DMS53 treated with DMSO at 0.1 percent for 48 hours (cell line): ENCODE data around the gene VEGFA.

Experiments used
- DNase-seq: peaks from one replicate; lab custom pipeline; 2025; ENCODE audit not compliant: unreplicated experiment; lab: John Stamatoyannopoulos, UW

Gene VEGFA

GRCh38 chr6:43819958-43820357 is 49.9 kb downstream of the VEGFA start:
- no peak for DNase-seq

DNA sequence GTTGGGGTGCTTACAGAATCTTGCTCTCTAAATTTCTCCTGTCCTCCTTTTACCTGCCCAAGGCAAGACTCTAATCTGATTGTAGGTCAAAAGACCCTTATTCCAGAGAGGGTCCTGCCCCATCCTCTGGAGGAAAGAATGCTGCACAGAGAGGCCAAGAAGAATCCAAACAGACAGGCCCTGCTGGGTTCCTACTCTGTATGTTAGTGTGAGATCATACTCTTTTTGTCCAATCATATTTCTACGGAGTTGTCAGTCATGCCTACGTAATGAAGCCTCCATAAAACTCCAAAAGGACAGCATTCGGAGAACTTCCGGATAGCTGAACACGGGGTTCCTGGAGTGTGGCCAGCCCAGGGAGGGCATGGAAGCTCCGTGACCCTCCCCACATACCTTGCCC is 50.5 kb downstream of the VEGFA start:
- no peak for DNase-seq

GRCh38 chr6:43821101-43821886 is 51.3 kb downstream of the VEGFA start:
- no peak for DNase-seq

- no peak for DNase-seq
Measured at GRCh38 chr6:43823390-43823789, 53.4 kb downstream of the VEGFA start.

DNA sequence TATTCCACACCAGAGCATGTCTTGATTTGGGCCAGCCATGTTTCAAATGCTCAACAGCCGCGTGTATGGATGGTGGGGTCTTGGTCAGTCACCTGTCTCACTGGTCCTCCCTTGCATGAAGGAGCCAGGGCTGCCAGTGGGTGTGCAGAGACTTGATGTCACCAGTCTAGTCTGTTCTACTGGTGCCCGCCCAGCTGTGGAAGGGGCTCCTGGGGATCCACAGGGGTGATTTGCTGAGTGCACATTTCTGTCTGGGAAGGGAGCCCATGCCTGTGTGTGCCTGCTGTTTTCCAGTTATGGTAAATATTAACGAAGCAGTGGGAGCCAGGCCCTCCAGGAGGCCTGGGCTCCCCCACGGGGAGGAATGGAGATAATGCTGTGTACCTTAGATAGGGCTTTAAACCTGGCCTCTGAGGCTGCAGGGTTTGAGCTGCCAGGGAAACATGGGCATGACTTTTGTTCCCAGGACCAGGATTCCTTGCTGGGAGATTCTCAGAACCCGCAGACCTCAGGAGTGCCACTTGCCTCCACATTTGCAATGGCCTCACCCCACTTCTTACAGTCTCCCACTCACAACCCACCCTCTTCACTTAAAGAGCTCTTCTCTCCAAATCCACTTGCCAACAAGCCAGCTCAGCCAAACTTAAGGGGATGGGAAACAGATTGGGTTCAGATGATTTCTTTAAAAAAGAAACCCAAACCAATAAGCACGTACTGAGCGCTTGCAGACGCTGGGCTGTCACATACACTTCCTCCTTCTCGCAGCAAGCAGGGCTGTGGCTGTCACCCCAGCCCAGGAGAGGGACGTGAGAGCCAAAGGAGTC is 54.1 kb downstream of the VEGFA start:
- no peak for DNase-seq

GRCh38 chr6:43824703-43825064 is 54.7 kb downstream of the VEGFA start:
- no peak for DNase-seq

- DNase-seq, result no peak
Measured at GRCh38 chr6:43825187-43826115, 55.4 kb downstream of the VEGFA start.

GRCh38 chr6:43826730-43827129 is 56.7 kb downstream of the VEGFA start:
- no peak for DNase-seq

DNA sequence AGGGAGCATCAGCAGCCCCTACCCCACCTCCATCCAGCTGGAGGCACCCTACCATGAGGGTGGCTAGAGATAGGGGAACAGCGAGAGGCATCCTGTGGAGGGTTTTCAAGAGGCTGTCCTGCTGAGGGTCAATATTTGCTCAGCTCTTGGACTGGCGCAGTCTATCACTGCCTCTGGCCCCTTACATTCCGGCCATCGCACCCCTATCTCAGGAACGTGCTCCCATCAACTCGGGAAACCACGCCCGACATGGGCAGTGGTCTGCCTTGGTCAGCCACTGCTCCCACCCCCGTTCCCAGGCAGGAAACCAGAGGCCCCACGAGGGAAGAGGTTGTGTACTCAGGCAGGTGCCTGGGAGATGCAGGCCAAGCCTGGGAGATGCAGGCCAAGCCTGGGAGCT is 57.9 kb downstream of the VEGFA start:
- DNase-seq, result peak; percentile 65

- DNase-seq, result no peak
Measured at GRCh38 chr6:43828711-43829110, 58.7 kb downstream of the VEGFA start.

- no peak for DNase-seq
Measured at GRCh38 chr6:43829470-43829869, 59.5 kb downstream of the VEGFA start.

GRCh38 chr6:43830775-43831174 is 60.8 kb downstream of the VEGFA start:
- DNase-seq, result no peak

DNA sequence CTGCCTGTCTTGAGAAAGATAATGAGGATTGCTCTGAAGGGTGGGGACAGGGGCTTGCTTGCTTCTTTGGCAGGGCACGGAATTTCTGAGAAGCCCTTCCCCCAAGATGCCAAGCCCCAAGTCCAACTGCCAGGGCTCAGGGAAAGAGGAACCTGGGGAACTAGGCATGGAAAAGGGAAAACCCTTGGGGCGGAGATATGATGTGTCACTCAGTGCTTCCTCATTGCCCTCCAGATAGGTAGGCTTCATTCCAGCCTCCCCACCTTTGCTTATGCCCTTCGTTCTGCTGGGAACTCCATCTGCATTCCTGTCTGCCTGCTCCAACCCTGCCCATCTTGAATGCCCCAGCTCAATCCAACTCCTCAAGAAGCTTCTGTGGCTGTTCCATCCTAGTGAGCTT is 61.2 kb downstream of the VEGFA start:
- no peak for DNase-seq

GRCh38 chr6:43833223-43833995 is 63.4 kb downstream of the VEGFA start:
- DNase-seq, result peak; percentile 55

- no peak for DNase-seq
Measured at GRCh38 chr6:43833996-43834390, 64.0 kb downstream of the VEGFA start.

GRCh38 chr6:43834528-43835155 is 64.6 kb downstream of the VEGFA start:
- DNase-seq, result no peak

- DNase-seq, result no peak
Measured at GRCh38 chr6:43835872-43836419, 65.9 kb downstream of the VEGFA start.
